ENCODE data around the gene ERN1.

Gene ERN1

DNA sequence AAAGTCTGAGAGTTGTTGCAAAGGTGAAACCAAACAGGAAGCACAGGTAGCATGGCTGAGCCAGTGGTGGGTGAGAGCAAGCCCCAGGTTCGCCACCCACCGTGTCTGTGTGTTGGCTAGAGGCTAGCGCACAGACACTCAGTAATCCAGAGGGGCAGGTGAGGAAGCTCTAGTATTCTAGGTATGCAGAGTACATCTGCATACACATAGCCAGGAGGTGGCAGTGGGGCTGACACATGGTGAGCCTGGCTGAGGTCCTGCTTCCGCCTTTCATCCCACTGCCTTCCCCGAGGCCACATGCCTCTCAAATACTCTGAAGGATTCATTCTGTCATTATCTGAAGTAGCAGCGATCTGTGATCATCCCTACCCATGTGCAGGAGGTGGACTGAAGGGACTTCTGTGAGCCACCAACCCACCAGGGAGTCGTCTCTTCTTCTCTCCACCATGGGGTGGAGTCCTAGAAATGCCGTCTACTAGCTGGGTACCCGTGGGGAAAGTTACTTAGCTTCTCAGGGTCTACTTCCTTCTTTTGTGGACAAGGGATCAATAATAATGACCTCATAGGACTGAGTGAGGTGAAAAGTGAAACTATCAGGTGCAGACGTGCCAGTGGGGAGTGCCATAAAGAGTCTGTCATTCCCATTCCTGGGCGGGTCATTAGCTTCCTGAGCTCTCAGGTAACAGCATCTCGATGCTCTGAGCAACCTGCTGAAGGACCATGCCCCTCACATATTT is 73.5 kb downstream of the ERN1 start:
- no peak for DNase-seq

DNA sequence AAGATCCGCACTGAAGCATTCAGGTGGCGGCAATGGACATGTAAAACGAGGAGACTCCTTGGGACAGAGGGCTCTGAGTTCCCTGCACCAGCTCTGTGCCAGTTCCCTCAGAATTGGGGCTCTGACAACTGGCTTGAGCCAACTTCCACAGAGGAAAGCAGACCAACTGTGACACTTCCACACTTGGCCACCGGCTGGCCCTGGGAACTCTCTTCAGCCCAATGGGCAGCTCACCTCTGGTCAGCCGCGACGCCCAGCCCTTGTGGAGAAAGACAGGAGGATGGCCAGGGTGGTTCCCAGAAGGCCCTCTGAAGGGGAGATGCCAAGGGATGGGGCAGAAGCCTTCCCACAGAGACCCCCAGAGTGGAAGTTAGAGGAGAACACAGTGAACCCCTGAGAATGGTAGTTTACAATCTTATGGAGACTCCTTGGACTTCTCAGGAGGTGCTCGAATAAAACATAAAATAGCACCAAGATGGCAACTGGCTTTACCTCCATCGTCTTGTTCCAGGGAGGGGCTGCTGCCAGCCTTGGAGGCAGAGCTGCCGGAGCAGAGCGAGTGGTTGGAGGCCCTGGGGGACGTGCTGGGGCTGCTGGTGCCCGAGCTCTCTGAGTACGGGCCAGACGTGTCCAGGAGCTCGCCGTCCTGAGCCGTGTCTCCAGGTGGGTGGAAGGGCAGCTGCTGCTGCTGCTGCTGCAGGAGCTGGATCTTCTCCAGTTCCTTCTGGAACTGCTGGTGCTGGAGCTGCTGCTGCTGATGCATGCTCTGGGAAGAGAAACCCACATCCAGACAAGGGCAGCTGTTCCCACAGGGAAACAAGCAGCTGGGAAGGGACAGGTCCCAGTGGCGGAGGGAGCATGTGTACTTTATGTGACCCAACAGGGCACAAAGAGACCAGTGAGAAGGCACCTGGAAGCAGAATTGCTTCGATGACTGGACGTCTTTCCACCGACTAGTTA is 74.5 kb downstream of the ERN1 start:
- no peak for DNase-seq

DNA sequence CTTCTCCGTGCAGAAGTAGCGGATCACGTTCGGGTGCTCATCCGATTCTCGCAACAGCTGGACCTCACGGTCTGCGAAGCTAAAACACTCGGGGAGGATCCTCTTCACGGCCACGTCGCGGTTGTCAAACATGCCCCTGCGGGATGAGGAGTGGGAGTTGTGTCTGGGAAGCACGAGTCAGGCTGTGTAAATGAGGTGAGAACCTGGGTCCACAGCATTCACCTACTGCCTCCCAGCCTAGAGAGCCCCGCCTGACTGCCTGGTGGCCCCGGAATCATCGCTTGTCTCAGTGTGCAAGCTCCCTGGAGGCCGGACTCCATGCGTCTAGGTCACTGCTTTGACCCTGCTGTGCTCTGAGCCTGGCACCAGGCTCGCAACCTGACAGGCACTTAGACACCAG is 75.6 kb downstream of the ERN1 start:
- DNase-seq = no peak

DNA sequence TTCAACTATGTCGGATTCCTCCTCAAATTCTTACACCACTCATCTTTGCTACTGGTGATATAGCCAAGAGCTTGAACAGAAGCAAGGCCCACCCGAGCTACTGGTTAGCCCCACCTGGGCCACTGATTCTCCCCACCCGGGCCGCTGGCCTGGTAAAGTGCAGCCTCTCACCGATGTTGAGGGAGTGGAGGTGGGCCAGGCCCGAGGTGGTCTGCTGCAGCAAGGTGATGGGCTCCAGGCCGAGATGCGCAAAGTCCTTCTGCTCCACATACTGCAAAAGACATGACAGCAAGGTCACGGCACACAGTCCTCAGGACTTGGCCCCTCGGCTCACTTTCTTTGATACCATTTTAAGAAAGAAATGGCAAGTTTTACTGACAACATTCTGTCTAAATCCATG is 76.8 kb downstream of the ERN1 start:
- no peak for DNase-seq

DNA sequence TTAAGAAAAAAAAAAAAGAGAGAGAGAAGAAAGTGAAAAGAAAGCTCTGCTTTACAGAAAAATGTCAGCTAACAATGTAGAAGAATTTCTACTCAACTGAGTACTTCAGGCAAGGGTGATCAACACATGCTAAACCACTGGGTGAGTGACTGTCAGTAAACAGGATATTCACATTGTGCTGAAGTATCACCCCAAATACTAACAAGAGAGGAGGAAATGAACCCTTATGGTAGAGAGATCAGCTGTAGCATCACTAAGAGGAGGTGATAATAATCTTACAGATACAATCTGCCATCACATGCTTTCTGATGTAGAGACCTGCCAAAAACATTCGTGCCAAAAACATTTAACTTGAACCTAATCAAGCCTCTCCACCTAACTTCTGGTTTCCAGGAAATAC is 78.8 kb downstream of the ERN1 start:
- DNase-seq = no peak

DNA sequence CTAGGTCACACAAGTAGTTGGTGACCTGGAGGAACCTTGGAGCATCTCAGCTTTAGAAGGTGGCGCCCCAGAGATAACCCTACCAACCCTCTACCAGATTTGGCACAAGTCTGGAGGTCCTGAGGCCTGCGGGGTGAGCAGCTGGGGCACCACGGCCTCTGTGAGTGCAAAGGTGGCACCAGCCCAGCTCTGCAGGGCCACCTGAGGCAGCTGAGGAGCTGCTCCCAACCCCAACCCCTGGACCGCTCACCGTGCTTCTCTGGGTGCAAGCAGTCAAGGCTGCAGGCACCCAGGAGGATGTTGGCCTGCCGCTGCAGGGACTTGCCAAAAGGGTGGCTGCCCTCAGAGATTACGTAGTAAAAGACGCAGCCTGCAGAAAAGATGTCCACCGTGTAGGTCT is 81.1 kb downstream of the ERN1 start:
- DNase-seq = no peak

DNA sequence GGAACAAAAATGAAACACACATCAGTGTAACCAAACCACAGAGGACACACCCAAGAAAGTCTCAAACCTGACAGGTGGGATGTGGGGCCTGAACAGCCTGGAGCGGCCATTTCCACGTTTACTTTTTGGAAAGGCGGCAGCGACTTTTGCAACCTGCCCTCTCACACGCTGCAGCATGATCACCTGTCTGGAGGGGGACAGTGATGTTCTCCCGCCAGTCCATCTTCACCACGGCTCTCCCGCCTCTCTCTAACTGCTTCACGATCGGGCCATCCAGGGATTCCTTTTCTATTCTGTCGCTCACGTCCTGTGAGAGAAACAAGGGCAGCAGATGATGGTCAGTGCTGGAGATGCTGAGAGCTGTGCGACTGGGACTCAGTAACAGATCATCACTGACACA is 84.8 kb downstream of the ERN1 start:
- DNase-seq = no peak

DNA sequence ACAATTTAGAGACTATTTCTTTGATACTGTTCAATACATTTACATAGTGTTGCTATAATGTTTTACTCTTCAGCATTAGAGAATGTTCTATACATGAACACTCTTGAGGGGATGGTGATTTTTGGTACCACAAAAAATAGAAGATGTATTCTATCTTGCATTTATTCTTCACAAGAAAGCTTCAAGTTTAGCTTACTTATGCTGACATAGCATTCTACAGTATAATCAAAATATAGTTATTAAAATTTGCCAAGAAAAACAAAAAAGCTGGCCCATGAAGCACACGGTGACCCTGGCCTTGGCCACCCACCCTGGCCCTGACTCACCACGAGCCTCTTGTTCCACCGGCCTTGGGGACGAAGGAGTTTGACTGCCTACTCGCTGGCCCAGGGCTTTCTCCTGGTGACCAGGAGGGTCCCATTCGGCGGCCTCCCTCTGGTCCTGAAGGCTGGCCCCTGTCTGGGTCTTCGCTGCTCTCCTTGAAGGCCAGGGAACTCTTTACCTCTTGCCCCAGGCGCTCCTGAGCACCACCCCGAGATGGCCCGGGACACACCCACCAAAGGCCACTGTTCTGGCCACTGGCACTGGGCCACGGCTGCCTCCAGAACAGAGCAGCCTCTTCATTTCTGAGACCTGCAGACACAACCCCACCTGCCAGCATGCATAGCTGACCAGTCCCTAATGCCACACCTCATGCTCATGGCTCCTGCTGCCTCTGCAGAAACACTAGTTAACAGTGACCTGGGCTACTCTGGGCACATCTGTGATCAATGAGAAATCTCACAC is 87.1 kb downstream of the ERN1 start:
- DNase-seq = no peak

DNA sequence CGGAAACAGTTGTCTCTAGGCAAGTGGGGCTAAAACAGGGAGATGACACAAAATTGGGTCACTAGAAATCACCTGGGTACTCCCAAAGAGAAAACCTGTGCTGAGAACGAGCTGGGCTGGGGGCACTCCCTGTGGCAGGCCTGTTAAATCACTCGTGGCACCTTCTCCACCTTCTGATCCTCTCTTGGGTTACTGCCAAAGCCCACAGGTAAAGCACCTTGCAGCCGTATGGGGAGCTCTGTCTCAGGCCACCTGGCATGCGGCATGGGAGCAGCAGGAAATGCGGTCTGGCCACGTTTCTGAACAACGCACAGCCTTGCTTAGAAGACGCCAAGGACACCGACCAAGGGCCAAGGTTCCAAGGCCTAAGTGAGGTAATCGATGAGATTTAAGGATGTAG is 88.0 kb downstream of the ERN1 start:
- no peak for DNase-seq

DNA sequence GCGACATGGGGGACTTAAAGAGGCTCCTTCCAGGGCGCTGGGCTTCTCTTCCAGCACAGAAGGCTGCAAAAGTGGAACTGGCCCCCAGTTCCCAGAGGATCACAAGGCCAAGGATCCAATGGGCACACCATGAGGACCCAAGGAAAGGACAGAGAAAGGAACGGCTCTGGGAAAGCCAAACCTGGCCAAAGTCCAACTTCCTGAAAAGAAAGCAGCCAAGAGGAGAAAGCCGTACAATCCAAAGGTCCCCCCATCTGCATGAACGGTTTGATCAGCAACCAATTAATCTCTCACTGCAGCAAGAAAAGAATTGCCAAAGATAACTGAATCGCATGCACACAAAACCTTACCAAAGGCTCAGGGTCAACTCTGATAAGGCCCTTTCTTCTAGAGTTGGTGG is 89.7 kb downstream of the ERN1 start:
- no peak for DNase-seq

DNA sequence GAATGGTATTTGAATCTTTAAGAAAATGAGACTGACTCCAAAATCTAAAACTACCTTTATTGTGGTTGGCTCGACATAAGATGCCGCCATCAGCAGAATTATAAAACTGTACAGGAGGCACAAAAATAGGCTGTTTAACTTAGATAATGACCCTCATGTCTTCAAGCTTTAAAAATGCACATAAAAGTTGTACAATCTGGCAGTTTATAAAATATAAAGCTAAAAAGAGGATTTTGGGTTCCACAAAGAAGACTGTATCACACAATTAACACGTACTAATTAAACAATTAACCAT is 90.9 kb downstream of the ERN1 start:
- DNase-seq = no peak

DNA sequence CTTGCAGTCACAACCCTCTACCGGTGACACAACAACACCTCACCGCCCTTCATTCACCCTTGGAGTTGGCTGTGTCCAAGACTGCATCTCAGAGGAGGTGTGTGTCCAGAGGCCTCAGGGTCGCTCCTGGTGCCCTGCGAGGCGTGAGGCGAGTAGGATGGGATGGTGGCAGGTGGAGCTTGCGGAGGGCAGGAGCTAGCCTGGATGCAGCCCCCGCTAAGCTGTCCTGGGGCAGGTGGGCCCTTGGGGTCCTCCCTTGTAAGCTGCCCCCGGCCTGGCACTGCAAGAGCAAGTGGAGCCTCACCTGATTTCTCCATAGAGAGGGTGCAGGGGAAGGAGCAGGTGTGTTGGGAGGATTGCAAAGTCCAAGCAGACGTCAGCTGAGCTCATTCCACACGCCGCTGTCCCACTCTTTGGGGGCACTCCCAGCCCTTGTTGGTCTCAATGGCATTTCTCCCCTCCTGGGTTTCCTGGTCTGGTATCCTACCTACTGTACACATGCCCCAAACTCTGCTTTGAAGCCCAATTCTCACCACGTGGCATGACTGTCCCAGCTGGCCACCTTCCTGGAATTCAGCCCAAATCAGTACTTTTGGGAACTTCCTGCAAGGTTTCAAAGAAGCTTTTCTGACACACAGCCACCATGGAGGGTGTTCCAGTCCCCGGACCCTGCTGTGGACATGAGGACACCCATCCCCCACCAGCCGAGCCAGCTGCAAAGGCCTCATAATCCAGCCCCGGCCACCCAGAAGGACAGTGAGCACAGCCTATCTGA is 91.4 kb downstream of the ERN1 start:
- no peak for DNase-seq

DNA sequence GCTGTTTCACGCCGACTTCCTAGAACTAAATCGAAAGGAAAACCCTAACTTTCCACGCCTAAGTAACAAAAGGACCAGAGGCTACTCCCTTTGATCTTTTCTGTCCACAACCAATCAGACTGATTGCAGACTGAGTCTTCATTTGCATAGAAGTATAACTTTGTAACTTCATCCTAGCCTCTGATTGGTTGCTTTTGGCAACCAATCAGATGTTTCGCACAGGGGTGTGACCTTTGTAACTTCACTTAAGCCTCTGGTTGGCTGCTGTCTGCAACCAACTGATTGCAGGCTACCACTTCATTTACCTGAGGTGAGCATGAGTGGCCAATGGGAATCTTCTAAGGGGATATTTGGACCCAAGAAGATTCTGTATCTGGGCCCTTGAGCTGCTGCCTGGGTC is 92.1 kb downstream of the ERN1 start:
- no peak for DNase-seq

DNA sequence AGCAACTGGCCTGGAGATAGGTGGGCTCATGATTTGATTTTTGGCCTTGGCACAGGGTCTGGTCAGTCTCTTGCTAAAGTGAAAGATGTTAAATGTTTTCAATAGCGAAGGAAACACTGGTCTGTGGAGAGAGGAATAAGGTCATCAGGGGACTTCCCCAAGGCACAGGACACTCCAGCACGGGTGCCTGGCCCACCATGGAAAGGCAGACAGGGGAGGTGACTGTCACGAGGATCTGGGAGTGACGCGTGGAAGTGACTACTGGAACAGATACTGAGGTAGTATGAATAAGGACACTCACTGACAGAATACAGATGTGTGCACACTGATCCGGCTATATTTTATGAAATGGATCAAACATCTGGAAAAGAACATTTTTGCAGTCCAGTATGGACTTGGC is 92.8 kb downstream of the ERN1 start:
- DNase-seq = no peak

DNA sequence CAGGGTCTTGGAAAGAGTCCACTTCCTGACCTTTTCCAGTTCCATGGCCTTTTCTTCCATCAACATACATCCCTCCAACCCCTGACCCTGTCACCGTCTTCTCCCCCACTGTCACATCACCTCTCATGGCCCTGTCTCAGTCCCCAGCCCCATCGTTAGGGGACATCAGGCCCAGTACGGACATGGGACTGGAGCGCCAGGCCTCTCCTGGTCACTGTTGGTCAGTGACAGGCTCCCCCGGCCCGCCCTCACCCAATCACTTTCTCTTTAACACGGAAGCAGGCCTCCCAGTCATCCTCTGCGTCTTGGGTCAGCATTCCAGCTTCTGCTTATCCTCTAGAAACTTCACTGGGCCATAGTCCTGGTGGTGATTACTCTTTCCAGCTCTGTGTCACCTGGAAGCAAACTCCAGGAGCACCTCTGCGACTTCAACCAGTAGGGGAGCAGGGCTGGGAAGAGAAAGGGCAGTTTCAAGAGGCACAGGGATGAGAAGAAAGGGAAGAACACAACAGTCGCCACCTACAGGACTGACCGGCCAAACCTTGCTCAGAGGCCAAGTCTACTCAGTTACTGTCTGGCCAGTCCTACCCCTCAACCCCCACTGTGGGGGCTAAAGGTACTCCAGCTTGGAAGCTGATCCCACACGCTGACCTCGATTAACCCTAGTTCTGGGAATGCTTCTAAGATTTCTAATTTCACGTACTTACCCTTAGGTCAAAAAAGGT is 93.6 kb downstream of the ERN1 start:
- DNase-seq = no peak

DNA sequence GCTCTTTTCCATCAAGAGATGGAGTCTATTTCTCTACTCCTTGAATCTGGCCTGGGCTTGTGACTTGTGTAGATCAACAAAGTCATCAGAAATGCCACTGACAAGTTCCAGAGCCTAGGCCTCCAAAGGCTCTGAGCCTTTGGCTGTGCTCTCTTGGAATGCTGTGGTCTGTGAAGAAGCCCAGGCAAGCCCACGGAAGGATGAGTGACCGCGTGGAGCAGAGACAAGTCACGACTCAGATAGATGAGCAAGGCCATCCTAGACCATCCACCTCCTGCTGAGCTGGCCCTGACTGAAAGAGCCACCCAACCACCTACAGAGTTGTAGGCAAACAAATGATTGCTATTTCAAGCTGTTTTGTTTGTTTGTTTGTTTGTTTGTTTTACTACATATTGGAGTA is 97.9 kb downstream of the ERN1 start:
- no peak for DNase-seq

DNA sequence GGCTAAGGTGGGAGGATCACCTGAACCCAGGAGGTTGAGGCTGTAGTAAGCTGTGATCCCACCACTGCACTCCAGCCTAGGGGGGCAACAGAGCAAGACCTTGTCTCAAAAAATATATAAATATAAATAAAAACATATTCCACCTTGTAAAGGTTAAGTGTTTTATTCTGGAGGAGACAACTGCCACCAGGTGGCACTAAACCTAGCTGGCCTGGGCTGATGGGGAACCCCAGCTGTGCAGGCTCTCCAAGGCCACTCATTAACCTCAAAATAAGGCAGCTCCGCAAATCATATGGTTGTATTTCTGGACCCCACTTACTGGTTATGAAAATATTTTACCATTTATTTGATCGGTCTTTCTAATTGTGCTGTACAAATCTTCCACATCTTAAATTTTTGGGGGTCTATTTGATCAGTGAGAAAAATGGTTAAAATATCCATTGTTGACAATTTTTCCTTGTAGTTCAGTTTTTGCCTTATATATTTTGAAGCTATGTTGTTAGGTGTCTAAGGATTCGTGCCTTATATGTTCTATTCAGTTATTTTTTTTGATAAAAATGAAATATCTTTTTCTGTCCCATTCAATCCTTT is 101.0 kb downstream of the ERN1 start:
- peak; percentile 73 for DNase-seq

DNA sequence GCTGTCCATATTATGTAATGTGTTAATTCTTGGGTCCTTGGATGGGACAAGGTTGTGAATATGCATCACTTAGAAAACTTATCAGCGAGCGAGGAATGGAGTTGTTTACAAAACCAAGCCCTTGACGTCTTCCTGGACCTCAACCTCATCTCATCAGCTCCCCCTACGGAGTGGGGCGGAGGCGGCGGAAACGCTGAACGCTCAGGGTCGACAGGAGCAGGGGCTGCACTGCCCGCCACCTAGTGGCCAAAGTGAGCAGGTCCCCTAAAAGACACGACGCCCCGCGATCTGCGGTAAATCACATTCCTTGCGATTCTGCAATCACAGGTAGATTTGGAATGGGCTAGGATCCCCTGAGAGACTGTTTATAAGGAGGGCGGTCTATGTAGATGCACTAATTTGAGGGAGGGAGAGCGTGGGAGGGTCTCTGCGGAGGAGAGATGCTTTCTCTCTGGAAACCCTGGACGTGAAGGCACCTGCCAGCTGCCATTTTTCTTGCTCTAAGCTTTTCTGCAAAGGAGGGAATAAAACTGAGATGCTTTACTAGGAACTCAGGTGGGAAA is 104.1 kb downstream of the ERN1 start:
- DNase-seq = peak; percentile 90

DNA sequence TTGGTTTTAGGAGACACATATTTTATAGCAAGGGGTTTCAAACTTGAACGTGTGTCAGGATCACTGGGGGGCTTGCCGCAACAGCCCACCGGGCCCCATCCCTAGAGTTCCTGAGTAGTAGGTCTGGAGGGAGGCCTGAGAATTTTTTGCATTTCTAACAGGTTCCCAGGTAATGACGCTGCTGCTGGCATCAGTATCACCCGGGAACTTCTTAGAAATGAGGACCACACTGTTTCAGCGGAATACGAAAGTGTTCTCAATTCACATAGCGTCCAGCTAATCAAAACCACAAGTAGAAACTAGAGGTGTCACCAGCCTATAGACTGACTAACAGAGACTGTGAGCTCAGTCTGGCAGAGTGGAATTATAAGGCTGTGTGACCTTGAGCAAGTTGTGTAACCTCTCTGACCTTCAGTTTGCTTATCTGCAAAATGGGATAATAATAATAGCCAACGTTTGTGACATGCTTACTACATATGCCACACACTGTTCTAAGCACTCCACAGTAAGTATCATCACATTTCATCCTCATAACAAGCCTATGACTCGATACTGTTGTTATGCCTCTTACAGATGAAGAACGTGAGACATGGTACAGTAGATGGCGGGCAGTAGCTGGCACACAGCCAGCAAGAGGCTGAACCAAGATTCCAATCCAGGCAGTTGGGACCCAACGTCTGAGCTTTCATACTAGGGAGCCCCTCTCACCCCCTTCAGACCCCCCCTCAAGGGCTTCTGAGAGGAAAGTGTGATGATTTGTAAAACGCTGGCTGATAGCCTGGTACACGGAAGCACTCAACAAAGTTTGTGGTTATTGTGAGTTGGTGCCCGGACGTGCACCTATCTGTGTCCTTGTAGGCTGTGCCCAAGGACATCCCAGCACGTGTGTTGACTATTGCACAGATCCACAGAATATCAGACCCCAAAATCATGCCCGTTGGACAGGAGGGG is 104.9 kb downstream of the ERN1 start:
- peak; percentile 51 for DNase-seq

DNA sequence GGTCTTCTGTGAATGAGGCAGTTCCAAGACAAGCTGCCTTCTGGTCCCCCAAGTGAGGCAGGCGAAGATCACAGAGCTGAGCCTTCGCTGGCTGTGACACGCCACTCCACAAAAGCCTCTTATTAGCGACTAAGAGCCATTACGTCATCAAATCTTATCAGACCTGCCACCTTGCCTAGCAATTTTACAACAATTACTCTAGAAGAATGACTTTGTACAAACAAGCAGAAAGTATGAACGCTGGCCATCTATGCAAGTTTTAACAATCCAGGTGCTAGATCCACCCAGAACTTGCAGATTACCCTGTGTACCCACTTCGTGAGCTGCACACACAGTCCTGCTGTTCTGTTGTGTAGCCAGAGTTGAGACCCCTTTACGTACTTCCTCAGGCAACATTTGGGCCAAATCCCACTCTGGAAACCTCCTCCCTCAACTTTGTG is 105.7 kb downstream of the ERN1 start:
- DNase-seq = no peak

Measured in activated CD8-positive, alpha-beta memory T cell treated with anti-CD3 and anti-CD28 coated beads, Interleukin-2, amount 50 U/mL, for 4 hours (primary cell).